SW480 (cell line): ENCODE data around the gene PRR5L.

ENCODE experiments used
- DNase-seq: peaks from one replicate; pipeline ENCODE4 v3.0.0-alpha.2; 2016; ENCODE audit warnings: low spot score

PRR5L gene

GRCh38 chr11:36358436-36358835, 62.3 kb downstream of the PRR5L start:
- no peak for DNase-seq

- no peak for DNase-seq
These were observed 64.2 kb downstream of the PRR5L start for GRCh38 chr11:36360318-36360717.

GRCh38 chr11:36360826-36361415, 64.8 kb downstream of the PRR5L start:
- DNase-seq: no peak

GRCh38 chr11:36361472-36361871, 65.4 kb downstream of the PRR5L start:
- peak; percentile 59 for DNase-seq

GRCh38 chr11:36361901-36362391, 65.9 kb downstream of the PRR5L start:
- DNase-seq: peak; percentile 88

GRCh38 chr11:36362902-36363301, 66.8 kb downstream of the PRR5L start:
- DNase-seq: peak; percentile 88

DNA sequence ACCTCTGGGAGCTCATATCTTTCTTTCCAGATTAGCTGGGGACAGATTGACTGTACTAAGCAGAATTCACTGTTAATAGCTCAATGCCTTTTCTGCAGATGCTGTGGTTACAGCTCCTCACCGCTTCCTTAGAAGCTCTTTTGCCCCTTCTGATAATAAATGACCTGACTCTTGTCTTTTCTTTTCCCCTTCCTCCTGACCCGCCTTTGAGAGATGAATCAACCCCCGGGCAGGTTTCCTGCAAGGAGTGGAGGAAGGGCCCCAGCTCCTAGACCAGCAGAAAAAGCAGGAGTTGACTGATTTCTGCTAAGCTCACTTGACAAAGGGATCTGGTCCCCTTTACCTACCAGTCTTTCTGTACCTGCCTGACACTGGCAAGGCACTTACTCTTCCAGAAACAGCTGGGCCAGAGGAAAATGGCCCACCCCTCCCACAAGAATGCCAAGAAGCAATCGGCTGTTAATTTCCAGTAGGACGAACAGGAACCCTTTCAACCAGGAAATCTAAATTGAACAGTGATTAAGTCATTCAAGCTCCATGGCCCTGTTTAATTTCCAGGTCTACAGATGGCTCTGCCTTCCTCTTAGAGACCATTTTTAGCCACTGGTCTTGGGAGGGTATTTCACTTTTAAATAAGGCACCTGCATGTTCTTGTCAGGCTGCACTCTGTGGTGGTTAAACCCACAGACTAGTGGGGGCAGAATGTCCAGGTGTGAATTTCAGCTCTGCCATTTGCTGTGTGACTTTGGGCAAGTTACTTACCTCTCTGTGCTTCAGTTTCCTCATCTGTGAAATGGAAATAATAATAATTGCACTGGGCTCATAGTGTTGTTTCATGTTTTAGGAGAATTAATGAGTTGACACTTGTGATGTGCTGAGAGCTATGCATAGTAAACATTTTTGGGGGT, 67.5 kb downstream of the PRR5L start:
- peak; percentile 60 for DNase-seq

- no peak for DNase-seq
These were observed 68.7 kb downstream of the PRR5L start for GRCh38 chr11:36364551-36365325.

- no peak for DNase-seq
These were observed 69.8 kb downstream of the PRR5L start for GRCh38 chr11:36365907-36366306.

GRCh38 chr11:36367806-36368680, 72.0 kb downstream of the PRR5L start:
- no peak for DNase-seq

DNA sequence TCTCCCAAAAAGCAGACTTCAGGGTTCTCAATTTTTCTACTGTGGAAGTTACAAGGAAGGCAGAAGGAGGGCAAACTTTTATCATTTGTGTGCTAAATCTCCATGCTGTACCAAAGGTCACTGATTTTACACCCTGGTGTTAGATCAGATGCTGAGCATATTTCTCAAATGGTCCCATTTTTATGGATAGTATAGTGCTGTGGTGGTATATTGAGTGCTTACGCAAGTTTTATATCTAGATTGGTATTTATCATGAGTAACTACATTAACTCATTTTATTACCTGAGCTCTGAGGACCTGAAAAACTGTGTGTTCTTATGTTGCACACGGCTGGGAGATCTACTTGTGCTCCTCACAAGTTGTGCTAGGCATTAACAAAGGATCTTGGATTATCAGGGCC, 75.1 kb downstream of the PRR5L start:
- DNase-seq: no peak

- DNase-seq: no peak
These were observed 75.5 kb downstream of the PRR5L start for GRCh38 chr11:36371590-36371989.

- peak; percentile 49 for DNase-seq
These were observed 76.1 kb downstream of the PRR5L start for GRCh38 chr11:36372101-36372771.

DNA sequence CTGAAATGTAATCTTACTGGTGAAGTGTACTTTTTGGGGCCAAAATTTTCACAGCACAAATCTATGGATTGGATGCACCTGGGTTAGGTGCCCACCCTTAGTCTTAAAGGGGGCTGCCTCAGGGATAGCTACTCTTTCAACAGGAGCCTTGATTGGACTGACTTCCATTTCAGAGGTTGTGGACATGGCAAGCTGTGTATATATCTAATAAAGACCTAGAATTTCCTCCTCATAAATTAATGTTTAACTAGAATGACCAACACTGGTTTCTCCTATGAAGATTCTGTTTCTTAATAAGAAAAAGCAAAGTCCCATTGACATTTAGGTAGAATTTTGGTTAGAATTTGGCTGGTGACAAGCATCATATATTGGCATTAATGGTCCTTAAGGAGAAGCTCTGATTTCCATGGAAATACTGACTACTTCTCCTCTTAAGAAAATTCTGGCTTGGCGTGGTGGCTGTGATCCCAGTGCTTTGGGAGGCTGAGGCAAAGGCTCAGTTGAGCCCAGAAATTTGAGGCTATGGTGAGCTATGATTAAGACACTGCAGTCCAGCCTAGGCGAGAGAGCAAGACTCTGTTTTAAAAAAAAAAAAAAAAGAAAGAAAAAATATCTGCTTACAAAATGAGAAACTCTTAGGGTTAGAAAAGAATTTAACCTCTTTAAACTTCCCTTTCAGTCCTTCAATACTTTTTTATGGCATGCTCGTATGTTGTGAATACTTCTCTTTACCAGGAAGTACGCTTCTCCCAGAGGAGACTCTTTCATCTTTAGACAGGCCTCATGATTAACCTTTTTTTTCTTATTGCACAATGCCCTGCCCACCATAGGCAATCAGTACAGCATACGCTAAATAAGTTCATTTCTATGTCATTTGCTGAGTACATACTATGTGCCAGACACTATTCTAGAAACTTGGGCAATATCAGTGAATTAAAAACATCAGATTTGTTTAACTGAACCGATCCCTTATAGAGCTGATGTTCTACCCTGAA, 77.2 kb downstream of the PRR5L start:
- peak; percentile 66 for DNase-seq

DNA sequence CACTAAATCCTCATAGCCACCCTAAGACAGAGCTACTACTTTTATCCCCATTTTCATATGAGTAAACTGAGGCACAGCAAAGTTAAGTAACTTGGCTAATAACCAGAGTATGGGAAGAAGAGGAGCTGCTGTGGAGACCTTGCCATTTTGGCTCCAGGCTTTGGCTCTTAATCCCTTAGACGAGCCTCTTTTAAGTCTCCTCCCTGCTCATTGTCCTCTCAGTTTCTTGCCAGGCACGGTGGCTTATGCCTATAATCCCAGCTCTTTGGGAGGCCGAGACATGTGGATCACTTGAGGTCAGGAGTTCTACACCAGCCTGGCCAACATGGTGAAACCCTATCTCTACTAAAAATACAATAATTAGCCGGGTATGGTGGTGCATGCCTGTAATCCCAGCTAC, 78.6 kb downstream of the PRR5L start:
- no peak for DNase-seq

GRCh38 chr11:36375353-36376008, 79.4 kb downstream of the PRR5L start:
- no peak for DNase-seq

DNA sequence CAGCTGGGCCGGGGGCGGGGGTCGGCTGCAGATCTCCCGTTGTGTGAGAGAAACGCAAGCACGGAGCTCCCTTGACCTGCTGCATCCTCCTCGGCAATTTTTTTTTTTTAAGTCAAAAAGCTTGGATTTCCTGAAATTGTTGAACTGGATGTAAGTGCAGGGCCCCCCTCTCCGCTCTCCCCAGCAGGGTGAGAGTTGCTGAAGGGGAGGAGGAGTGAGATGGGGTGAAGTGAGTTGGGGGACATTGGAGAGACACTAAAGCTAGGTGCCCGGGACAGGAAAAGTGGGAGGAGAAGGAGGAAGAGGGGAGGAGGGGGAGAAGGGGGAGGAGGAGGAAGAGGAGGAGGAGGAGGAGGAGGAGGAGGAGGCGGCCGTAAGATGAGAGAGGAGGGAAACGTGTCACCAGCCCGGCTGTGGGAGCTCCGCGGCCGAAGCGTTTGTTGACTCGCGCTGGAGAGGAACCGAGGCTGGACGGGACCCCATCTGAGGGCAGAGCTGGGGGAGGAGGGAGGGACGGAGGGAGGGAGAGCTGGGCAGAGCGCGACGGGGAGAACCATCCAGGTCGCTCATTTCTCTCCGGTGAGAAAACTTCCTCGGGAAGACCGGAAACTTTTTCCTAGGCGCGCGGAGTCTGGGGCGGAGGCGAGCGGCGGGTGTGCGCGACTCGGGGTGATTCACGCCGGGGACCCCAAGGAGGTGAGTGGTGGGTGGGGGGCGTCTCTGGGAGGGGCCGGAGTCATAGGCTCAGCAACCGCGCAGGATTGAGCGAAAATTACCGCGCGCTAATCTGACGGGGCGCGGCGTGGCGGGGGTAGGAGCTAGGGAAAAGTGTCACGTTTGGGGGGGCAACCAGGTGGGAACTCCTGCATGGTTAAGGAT, 80.2 kb downstream of the PRR5L start:
- DNase-seq: peak; percentile 55
